HPDE6-E6E7 (cell line): ENCODE measurements around the gene ZNF366.

Source experiments
- DNase-seq: peaks from one replicate; pipeline ENCODE4 v3.0.0; 2011; ENCODE audit warnings: missing footprints; ENCODE audit errors: extremely low spot score

The ZNF366 gene

DNA sequence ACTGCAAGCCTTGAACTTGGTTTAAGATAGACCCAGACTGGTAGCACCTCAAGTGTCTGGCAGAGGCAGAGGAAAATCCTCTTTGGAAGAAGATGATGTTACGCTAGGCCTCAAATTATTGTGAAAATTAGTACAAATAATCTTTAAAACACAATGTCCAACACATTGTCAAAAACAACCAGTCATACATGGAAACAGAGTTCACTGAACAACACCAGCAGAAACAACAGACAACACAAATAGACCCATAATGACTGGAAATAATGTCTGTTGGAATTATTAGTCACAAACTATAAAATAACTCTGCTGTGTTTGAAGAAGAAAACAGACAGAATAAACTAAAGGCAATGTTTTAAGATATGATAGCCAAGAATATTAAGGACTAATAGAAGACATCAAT lies 15.4 kb upstream of the ZNF366 start:
- DNase-seq: no peak

DNA sequence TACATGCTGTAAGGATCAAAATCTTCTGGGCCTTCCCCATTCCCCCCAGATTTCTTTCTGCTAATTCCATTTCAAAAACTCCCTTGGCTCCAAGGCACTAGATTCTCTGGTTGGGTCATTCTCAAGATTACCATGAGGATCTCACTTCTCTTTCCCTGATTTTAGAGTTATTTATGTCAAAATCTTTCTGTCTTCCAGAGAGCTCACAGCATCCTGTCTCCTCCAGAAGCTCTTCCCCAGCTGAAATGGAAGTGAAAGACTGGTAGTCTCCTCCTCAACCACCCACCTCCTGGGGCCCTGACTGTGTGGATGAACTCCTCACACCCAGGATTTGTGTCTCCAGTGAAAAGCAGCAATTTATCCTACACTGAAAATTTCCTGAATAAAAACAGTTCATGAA lies 11.9 kb upstream of the ZNF366 start:
- no peak for DNase-seq

DNA sequence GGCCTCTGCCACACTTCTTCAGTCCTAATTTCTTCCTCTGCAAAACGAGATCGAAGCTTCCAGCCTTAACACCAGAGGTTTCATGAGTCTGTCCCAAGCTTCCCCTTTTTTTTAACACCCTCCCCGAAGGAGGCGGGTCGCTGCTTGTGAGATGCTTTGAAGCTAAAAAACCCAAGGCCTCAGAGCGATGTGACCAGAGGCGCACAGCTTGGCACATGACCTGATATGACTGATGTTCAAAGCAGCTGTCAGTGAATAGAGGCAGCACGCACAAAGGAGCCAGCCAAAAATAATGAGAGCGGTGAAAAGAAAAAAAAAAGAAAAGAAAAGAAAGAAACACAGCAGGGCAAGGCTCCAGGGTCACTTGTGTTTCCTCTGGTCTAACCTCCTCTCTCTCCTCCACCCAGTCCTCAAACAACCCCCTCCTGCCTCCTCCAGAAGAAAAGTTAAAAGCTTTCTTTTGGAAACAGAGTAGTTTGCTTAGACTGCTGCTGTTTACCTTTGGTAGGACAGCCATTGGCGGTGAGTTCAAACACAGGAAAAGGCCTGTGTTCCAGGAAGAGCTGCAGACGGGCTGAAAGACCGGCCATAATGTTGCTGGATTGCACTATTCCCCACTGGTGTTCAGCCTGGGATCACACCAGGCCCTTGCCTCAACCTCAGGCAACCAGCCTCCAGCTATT lies 10.9 kb upstream of the ZNF366 start:
- DNase-seq: no peak

DNA sequence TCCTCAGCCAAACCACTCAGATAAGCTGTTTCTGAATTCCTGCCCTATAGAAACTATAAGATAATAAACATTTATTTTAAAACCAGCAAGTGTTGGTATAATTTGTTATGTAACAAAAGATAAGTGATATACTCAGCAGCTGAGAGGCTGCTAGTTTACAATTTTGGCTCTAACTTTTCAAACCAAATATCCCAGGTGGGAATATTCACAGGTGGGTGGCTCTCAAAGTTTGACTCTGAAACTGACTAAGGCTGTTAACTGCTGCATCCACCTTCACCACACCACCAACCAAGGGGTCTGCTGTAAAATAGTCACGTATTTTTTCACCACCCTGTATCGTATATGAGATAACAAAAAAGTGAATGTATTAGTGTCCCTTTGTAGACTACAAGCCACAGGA lies 9.7 kb upstream of the ZNF366 start:
- DNase-seq: no peak

DNA sequence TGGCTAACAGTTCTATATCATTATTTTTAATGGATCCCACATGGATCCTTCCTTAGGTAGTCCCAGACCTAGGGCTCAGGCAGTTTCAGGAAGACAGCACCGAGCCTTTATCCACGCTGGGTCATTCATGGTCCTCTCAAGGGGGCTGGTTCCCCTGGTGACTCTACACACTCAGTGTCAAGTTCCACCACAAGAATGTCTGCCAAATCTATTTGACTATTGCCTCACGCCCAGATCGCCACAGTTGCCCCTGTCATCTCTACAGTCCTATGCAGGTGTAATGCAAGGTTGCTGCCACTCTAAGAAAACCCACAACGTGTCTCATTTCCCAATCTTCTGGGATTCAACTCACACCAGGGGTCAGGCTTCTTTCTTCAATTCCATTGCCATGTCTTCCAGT lies 8.0 kb upstream of the ZNF366 start:
- no peak for DNase-seq

DNA sequence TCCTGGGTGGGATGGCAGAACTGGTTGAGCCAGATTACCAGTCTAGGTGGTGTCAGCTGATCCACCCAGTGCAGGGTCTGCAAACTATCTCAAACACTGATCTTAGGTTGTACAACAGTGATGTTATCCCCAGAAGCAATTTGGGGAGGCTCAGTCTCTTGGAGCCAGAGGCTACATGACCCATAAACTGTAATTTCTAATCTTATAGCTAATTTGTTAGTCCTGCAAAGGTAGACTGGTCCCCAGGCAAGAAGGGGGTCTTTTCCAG lies 5.3 kb upstream of the ZNF366 start:
- DNase-seq: no peak

DNA sequence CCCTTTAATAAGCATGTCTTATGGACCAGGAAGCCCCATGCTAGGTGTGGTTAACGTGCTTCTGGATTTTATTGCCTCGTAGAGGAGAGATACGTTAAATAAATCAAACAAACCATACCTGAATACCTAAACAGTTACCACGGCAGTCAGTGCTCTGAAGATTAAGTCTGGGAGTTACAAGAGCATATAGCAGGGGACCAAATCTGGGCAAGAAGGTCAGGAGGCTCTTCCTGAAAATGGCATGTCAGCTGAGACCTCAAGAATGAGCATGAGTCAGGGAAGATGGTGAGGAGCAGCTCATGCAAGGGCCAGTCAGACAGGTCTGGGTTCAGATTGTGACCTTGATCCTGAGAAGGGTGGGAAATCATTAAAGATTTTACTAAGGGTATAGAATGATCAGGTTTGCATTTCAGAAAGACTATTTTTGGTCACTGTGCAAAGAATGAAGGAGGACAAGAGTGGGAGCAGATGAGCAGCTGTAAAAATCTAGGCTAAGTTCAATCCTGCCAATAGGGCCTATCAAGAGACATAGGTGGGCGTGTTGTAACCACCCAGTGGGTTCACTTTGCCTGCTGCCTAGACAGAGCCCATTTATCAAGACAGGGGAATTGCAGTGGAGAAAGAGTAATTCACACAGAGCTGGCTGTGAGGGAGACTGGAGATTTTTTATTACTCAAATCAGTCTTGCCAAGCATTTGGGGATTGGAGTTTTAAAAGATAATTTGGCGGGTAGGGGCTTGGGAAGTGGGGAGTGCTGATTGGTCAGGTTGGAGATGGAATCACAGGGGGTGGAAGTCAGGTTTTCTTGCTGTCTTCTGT lies 4.8 kb upstream of the ZNF366 start:
- DNase-seq: no peak

DNA sequence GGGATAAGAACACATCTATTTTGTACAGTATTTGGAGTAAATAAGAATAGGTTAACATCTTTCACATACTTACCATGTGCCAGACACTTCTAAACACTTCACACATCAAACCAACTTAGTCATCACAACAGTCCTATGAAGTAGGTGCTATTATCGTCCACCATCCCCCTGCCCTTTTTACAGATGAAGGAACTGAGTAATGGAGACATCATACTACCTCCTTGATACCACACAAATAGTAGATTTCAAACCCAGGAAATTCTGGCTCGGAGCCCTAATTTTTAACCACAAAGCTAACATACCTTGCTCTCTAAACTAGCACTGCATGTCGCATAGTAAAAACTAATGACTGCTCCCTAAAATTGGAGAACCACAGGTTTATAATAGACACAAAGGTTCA lies 4.2 kb upstream of the ZNF366 start:
- no peak for DNase-seq

DNA sequence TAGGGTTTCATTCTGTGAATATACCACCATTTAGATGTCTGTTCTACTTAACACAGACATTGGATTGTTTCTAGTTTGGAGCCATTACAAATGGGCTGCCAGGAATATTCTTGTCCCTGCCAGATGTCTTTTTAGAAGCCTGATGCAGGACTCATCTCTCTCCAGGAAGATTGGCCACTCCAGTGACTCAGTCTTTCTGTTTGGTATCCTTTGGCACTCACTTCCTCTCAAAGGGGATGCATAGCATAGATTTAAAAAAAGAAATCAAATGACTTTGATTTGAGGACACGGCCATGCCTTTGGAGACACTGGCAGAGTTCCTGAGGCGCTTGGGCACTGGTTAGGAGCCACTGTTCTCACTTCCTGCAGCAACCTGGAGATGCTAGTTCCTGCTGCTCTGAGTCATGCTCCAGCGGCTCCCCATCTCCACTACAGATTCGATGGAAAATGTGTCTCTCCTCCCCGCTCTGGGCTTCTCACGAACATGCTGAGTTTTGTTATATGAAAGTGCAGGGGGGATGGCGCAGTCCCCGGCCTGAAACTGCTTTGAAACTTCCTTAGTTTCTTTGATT lies 3.5 kb upstream of the ZNF366 start:
- DNase-seq: no peak

DNA sequence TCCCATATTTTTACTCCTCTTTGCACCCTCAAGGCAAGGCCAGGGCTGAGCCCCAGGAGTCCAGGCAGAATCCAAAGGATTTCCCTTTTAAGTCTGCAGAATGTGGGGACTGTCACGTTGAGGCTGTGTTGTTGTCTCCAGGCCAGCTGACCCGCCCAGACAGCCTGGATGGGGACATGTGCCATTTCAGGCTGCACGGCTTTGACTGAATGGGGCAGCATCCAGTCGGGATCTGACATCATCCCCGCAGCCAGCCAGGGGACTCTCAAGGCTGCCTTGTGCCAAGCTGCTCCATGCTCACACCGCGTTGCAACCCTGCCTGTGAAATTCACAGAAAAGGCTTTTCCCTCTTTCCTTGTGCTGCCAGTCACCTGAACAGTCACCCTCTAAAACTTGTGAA lies 2.2 kb upstream of the ZNF366 start:
- DNase-seq: no peak

DNA sequence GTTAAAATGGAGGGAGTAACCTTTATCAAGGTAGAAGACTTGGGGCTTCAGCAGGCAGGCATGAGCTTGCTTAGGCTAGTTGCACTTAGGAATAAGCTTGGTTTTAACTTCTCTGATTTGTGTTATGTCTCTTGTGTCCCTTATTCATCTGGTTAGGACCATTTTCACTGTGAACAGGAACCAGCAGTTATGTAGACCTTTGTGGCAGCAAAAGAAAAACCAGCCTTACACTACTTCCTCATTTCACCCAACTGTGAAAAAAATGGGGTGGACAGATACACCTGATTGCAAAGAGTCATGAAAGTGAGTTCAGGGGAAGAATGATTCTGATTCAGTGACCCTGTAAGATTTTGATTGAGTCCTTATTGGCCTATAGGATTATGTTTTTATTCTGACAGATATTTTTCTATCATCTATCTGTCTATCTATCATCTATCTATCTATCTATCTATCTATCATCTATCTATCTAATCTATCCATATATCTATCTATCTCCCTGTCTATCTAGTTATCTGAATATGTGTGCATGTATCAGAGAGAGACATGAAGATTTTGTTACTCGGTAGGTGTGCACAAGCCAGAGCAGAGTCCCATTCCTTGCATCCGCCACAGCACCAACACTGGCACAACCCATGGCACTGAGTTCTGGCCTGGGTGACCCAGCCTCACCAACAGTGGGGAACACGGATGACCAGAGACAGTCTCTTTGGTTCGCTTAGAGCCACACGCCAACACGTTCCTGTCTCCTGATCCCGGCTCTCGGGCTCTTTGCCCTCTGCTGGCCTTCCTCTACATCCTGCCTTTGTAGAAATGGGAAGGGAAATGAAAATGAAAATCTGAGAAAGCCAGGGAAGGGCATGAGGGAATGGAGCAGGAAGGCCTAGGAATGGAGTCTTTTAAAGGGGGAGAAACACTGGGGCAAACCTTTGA lies 1.3 kb upstream of the ZNF366 start:
- no peak for DNase-seq

DNA sequence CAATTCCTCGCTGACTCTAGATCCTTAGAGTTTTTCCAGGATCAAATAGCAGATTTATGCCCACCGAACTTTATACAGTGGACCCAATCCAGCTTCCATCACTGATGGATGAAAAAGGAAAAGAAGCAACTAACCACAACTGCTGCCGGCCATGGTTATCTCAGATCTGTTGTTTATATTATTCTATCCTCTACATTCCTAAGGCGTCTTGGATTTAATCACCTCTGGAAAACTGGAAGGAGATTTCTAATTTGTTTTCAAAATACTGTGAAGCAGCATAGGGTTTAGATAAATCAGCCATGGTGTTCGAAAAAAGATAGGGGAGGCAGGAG lies 663 bp upstream of the ZNF366 start:
- no peak for DNase-seq

DNA sequence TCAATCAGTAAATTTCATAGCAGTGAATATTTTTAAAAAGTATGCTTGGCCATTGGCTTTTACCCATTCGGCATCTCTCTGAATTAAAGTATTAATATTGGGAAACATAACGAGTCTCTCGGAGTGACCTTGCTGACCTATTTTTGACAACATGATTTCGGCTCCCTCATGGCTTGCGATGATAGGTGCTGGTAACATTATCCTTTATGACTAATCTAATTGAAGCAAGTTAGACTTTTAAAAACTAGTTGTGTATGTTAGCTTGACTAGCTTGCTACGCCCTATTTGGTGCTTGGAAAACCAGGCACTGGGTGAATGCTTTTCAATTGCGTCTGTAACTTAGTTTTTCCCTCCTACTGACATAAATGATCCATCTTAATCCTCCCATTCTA lies 1.1 kb downstream of the ZNF366 start:
- no peak for DNase-seq

DNA sequence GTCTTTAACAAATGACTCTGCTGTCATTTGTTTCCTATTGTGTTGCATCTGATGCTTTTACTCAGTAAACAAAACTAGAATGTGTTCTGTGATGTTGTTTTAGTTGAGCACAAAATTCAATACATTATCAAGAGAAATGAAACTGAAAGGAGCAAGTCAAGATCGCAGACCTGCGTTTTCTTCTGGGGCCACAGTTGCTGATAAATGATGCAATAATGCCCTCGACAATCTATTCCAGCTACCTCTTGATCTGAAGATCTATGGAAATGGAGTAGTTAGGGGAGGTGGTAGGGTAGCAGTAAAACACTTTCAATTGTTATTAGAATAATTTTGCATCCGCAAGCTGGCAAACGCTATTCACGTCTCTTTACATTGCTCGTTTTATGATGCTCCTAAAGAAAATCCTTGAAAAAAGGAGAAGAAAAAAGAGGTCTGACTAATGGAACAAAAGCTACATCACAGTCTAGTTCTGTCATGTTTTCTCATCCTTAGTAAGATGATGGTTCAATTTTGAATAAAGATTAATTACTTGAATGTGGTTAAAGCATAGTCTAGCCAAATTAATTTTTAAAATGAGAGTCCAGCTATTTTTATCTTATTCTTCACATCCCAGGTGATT lies 1.6 kb downstream of the ZNF366 start:
- no peak for DNase-seq

DNA sequence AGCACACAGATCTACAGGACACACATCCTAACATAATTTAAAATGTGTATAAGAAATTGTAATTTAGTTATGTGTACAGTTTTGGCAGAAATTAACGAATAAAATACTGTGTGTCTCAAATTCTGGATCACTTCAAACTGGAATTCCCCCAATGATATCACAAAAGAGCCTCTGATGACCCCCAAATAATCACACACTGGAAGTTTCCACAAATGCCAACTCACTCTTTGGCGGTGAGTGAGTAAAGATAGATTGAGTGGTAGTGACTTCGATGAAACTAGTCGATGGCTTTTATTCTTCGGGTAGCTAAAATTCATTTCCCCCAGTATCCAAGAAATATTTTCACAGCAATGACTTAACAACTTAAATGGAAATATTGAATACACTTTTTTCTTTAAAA lies 2.2 kb downstream of the ZNF366 start:
- no peak for DNase-seq

DNA sequence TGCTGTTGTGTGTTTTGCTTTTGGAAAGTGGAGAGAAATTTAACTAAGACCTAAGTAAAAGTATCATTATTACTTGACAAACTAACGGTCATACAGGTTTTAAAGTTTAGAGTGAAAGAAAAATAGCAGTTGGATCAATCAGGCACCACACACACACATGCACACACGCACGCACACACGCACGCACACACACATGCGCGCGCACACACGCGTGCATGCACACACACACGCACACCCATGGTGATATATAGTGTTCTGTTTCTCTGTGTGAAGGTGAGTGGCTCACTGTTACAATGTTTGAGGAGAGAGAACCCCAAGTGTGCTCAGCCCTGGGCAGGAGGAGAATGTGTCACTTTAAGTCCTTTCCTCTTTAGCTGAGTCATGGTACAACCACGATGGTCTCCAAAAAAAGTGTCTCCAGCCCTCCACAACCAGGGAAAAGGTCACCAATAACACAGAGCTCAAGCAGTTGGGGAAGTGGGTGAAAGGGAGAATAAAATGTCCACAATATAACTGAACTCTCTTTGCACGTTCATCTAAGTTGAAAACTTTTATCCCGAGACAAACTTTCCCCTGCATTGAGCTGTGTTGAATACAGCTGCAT lies 3.2 kb downstream of the ZNF366 start:
- DNase-seq: no peak

DNA sequence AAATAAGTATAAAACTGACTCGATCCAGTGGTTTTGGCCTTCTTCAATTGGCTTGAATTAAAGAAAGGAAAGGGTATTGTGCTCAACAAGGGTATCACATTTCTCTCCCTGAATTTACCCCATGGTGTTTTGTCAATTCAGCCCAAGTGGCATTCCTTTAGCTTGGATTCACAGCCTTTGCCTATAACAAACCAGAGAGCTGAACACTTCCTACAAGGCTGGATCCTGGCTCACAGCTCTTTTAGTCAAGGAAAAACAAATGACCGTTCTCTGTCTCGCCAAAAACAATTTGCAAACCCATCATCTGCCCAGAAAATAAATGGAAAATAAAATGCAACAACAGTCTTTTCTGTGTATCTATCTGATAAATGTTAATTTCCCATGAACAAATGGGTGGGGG lies 5.7 kb downstream of the ZNF366 start:
- DNase-seq: no peak

DNA sequence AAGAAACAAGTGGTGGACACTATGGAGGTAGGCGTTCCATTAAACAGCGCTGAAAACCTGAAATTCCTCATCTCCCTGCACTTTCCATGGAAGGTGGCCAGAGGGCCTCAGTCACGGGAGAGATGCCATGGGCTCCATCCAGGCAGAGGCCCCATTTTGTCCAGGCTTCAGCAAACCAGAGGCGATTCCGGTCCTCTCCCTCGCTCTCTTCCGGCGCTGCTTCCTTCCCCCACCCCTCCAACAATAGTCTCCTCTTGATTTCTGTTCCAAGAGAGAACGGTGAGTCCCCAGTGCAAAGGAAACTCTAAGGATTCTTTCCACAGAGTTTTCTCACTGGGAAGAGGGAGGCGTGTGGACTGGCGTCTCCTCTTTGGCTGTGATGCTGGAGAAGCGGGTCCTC lies 7.5 kb downstream of the ZNF366 start:
- DNase-seq: no peak

DNA sequence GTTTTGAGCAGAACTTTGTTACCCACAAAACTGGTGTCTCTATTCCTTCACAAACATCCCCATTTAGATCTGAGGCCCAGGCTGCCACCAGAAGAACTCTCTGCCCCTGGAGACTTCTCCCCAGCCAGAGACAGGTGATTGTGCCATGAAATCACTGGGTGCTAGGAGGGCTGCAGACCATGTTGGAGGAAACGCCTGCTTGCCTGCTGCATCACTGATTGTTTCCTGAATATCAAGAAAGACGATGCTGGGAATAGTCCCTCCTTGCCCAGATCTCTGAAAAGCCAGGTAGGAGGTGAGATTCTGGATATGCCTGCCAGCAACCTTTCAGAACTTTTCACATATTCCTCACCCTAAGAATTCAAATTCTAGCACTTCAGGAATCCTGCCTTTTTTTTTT lies 8.1 kb downstream of the ZNF366 start:
- no peak for DNase-seq

DNA sequence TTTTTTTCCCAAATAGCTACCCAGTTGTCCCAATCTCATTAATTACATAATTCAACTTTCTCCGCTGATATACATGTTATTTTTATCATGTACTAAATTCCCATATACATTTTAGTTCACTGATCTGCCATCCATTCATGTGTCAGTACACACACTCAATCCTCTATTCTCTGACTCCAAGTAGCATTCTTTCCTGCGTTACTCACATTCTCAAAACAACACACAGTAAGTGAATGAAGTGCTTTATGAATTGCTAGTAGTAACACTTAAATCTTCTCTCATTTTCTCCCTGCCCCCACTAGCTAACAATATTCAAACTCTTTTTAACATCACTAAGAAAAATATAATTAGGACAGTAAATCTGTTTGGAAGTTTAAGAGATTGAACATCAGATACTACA lies 8.9 kb downstream of the ZNF366 start:
- DNase-seq: no peak

DNA sequence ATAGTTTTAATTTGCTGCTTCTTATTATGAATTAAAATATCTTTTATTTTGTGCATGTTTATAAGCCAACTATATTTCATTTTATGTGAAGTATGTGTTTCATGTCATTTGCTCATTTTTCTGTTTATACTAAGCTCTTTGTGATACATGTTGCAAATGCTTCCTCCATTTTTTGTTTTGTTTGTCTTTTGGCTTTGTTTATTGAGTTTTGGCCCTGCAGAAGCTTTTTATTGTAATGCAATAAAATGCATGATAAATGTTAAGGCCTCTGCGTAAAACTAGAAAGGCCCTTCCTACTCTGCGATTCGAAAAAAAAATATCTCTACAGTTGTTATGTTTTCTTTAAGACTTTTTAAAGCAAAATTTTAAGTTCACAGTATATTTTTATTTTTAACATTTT lies 9.4 kb downstream of the ZNF366 start:
- DNase-seq: no peak

DNA sequence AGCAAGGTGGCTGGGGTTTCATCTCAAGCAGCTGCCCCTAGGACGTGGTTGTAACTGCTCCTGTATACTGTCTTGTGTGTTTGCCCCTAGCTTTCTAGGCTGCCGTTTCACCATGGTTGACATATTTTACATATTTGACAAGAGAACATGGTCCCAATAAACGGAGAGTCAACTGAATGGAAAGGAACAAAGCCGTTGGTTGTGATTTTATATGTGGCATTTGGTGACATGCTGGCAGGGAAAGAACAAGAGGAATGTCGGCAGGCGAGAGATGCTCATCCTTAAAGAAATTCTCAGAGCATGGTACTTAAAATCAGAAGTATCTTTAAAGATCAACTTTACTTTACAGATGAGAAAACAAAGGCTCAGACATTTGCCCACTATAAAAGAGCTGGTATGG lies 11.8 kb downstream of the ZNF366 start:
- no peak for DNase-seq
